Measurements from ENCODE around the gene GARIN5B.
"Not testable (repeated sequence)": the region's sequence is repeated elsewhere in the genome, so short reads cannot be mapped to it uniquely, and the experiment has no call there.

GARIN5B gene

GRCh38 chr19:55362990-55363716 lies at the start of gene GARIN5B:
GARIN5B (minus strand) TSS chr19:55363260; CDS start chr19:55363066, 194 bp downstream.
- peak; percentile 68 for DNase-seq (ENCODE audit: low spot score)

- no peak for DNase-seq (ENCODE audit: low spot score)
These were observed 47.1 kb upstream of the GARIN5B start for GRCh38 chr19:55410168-55410567.

GRCh38 chr19:55409179-55409578 lies 46.1 kb upstream of the GARIN5B start:
- DNase-seq (ENCODE audit: low spot score), result not testable (repeated sequence)

- no peak for DNase-seq (ENCODE audit: low spot score)
These were observed 45.4 kb upstream of the GARIN5B start for GRCh38 chr19:55408533-55408872.

GRCh38 chr19:55407800-55408532 lies 44.9 kb upstream of the GARIN5B start:
- DNase-seq (ENCODE audit: low spot score), result peak; percentile 100

GRCh38 chr19:55407550-55407799 lies 44.4 kb upstream of the GARIN5B start, which contains the start of gene UBE2S:
UBE2S (minus strand) TSS chr19:55407788; CDS start chr19:55407589, 199 bp downstream.
- not testable (repeated sequence) for DNase-seq (ENCODE audit: low spot score)

GRCh38 chr19:55406826-55407549 lies 43.9 kb upstream of the GARIN5B start:
- DNase-seq (ENCODE audit: low spot score), result peak; percentile 50

- DNase-seq (ENCODE audit: low spot score), result no peak
These were observed 43.2 kb upstream of the GARIN5B start for GRCh38 chr19:55406091-55406825.

GRCh38 chr19:55405638-55406037 lies 42.6 kb upstream of the GARIN5B start:
- no peak for DNase-seq (ENCODE audit: low spot score)

GRCh38 chr19:55402509-55402908 lies 39.4 kb upstream of the GARIN5B start:
- DNase-seq (ENCODE audit: low spot score), result no peak

- not testable (repeated sequence) for DNase-seq (ENCODE audit: low spot score)
These were observed 38.3 kb upstream of the GARIN5B start for GRCh38 chr19:55401390-55401789.

GRCh38 chr19:55400281-55401087 lies 37.4 kb upstream of the GARIN5B start:
- no peak for DNase-seq (ENCODE audit: low spot score)

- no peak for DNase-seq (ENCODE audit: low spot score)
These were observed 35.3 kb upstream of the GARIN5B start for GRCh38 chr19:55398200-55398925.

- peak; percentile 61 for DNase-seq (ENCODE audit: low spot score)
These were observed 30.0 kb upstream of the GARIN5B start for GRCh38 chr19:55392820-55393761.

- no peak for DNase-seq (ENCODE audit: low spot score)
These were observed 28.9 kb upstream of the GARIN5B start for GRCh38 chr19:55391702-55392615.

GRCh38 chr19:55391191-55391670 lies 28.2 kb upstream of the GARIN5B start:
- DNase-seq (ENCODE audit: low spot score), result no peak

GRCh38 chr19:55390461-55390880 lies 27.4 kb upstream of the GARIN5B start:
- DNase-seq (ENCODE audit: low spot score), result no peak
